ENCODE results near the gene DHRS4.
"Not testable (repeated sequence)": the region's sequence is repeated elsewhere in the genome, so short reads cannot be mapped to it uniquely, and the experiment has no call there.

The DHRS4 gene

DNA sequence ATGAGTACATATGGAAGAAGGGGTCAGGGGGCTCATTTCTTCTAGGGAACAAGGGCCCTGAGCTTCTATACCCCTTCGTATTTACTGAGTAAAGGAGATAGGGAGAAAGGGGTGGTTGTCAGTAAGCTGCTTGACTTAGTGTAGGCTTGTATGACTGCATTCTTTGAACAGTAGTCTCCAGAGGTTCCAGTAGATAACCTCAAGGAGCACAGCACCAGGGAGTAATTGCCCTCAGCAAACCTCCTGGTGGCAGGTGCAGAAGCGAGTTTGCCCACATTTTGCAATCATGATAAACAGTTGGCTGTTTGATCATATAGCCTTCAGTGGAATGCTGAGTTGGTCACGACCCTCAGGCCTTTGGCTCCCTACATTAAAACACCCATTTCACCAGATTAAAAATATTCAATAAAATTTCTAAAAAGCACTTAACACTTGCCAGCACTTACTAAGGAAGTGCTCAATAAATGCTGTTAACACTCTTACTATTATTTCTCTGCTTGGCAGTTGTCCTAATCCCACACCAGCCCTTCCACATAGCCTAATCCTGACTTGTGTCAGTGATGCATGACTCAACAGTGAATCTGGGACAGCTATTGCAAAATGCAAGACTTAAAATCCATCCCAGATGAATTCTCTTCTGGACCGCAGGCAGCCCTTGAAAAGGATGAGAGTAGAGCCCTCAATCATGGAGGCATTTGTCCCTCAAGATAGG lies 31.5 kb downstream of the DHRS4 start:
- peak; percentile 85 for DNase-seq (ENCODE audit: low spot score)

DNA sequence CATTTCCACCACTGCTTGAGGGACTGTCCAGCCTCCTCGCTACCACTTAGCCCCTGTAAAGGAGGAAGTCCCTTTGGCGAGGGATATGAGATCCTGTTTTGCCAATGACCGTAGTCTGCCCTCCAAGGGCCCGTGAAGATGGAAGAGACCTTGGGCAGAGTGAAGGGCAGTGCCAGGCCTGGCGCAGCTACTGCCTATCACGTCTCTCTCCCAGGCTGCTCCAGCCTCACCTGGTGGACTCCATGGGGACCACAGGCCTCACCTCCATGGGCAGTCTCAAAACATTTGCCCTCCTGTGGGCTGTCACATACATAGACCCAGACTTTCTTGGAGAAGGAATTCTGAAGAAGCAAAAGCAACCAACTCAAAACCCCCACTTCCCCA lies 34.6 kb downstream of the DHRS4 start:
- DNase-seq (ENCODE audit: low spot score) = not testable (repeated sequence)

DNA sequence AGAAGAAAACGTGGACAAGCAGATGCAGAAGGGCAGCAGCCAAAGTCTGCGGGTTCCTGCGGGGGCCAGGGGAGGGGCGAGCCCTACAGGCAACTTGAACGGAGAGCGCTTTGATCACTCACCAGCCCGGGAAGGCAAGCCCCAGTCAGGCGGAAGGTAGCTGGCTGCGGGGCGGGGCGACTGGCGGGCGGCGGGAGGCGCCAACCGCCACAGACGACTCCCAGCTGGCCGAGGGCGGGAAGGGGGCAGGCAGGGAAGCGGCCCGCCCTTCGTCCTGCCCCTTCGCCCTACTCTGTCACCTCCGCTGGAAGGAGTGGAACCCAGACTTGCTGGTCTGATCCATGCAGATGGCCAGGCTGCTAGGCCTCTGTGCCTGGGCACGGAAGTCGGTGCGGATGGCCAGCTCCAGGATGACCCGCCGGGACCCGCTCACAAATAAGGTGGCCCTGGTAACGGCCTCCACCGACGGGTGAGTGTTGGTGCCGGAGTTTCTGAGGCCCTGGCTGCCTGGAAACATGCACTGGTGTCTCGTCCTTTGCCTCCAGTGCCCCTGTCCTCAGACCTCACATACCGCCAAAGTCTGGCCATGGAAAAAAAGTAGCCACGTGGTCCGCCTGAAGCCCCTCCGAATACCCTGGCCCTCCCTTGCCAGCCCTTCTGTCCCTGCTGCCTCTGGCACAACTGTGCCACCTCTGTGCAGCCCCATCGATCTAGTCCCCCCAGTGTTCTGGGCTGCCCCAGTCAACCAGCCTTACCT lies 35.2 kb downstream of the DHRS4 start, which contains the start of gene DHRS4L2:
Gene DHRS4L2 (plus strand): TSS at position 323 of the 757 bp plus-strand sequence. CDS start 19 bp downstream, at position 342.
- DNase-seq (ENCODE audit: low spot score) = peak; percentile 84

DNA sequence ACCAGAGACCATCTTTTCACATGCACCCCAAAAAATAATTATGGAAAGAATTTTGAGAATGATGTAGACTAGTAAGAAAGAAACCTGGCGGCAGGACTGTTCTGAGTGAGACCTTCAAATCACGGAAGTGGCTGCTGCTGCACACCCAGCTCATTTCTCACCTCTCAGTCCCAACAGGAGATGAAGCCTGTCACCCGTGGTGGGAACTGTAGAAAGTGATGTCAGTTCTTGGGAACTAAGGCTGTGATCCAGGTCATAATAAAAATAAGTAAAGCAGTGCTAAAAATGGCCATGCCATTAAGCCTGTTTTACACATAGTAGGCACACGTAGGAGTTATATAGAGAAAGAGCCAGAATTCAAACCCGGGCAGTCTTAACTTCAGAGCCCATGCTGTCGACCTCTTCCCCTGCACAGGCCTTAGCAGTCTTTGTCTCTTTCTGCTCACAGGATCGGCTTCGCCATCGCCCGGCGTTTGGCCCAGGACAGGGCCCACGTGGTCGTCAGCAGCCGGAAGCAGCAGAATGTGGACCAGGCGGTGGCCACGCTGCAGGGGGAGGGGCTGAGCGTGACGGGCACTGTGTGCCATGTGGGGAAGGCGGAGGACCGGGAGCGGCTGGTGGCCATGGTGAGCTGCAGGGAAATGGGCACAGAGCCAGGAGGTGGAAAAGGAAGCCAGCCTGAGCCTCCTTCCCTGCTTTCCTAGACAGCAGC lies 36.3 kb downstream of the DHRS4 start:
- not testable (repeated sequence) for DNase-seq (ENCODE audit: low spot score)

DNA sequence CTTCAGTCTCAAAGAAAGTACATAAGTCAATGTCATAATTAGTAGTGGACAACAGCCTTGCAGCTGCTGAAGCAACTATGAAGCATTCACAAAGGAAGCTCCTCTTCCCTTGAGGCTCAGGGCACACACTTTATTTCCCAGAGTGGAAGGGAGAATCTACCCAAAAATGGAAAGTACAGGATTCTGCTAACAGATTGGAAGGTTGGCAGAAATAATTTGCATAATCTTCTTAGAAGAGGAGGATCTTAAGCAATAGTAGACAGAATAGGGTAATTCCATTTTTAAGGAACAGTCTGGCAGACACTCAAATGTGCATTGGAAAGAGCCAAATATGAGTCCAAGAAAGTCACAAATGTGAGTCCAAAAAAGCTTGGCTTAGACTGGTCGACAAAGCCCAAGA lies 37.4 kb downstream of the DHRS4 start:
- not testable (repeated sequence) for DNase-seq (ENCODE audit: low spot score)

DNA sequence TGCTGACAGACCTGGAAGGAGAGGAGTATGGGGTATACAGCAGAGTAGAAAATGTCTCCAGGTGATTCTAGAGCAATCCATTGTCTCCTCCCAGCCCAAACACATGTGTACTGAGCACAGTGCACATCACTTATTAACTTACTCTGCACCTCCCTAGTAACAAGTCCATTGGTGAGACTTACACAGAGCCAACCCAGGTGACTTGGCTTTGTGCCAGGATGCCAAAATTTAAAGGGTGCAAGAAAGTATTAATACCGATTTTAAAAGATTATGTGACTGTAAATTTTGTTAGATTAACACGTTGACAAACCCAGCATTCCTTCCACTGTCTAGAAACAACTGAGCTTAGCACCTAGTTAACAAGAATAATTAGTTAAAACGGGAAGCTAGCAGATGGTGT lies 39.5 kb downstream of the DHRS4 start:
- DNase-seq (ENCODE audit: low spot score) = not testable (repeated sequence)

DNA sequence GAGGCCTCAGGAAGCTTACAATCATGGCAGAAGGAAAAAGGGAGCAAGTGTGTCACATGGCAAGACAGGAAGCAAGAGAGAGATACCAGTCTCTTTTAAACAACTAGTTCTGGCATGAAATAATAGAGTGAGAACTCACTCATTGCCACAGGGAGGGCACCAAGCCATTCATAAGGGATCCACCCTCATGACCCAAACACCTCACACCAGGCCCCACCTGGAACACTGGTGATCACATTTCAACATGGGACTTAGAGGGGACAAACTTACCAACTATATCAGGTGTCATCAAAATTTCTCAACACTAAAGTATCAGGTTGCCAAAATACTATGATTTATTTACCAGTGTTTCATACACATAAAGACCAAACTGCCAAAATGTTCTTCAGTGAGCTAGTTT lies 42.4 kb downstream of the DHRS4 start:
- not testable (repeated sequence) for DNase-seq (ENCODE audit: low spot score)

DNA sequence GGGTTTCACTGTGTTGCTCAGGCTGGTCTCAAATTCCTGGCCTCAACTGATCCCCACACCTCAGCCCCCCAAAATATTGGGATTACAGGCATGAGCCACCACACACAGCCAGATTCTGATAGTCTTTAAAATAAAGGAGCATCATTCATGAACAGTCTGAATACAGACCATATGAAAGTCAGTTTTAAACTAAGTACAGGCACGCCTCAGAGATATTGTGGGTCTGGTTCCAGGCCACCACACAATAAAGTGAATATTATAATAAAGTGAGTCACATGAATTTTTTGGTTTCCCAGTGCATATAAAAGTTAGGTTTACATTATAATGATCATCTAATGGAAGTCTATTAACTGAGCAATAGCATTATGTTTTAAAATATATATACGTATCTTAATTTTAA lies 43.3 kb downstream of the DHRS4 start:
- not testable (repeated sequence) for DNase-seq (ENCODE audit: low spot score)

DNA sequence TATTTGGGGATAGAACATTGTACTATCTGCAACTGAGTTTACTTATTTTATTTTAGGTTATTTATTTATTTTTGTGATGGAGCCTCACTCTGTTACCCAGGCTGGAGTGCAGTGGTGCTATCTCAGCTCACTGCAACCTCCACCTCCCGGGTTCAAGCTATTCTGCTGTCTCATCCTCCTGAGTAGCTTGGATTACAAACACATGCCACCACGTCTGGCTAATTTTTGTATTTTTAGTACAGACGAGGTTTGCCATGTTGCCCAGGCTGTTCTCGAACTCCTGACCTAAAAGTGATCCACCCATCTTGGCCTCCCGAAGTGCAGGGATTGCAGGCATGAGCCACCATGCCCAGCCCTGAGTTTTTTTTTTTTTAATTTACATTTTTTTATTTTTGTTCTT lies 46.1 kb downstream of the DHRS4 start:
- DNase-seq (ENCODE audit: low spot score) = not testable (repeated sequence)

DNA sequence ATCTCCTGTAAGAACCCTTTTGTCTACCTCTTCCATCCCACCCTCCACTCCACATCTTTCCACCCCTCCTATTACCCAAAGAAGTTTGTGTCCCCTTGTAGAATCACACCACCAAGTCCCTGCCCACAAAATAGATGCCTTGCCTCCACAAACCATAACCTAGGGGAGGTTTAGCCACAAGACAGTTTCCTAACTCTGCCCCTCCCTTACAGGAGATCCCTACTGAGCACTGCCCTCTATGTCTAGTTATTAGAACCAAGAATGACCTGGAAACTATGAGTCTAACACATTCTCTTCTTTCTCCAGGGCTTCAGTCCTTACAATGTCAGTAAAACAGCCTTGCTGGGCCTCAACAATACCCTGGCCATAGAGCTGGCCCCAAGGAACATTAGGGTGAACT lies 47.5 kb downstream of the DHRS4 start:
- not testable (repeated sequence) for DNase-seq (ENCODE audit: low spot score)

DNA sequence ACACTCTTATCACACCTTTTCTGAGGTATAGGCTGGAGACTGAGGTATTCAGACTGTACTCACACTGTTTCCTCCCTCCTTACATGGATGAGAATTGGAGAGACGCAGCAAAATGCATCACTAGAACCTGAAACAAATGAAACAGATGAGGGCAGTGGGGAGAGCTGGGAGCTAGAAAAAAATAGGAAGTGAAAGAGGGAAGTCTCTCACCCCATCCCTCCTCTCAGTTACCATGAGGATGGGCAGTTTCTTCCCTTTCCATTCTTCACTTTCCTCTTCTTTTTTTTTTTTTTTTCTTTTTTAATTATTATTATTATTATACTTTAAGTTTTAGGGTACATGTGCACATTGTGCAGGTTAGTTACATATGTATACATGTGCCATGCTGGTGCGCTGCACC lies 48.1 kb downstream of the DHRS4 start:
- DNase-seq (ENCODE audit: low spot score) = not testable (repeated sequence)

DNA sequence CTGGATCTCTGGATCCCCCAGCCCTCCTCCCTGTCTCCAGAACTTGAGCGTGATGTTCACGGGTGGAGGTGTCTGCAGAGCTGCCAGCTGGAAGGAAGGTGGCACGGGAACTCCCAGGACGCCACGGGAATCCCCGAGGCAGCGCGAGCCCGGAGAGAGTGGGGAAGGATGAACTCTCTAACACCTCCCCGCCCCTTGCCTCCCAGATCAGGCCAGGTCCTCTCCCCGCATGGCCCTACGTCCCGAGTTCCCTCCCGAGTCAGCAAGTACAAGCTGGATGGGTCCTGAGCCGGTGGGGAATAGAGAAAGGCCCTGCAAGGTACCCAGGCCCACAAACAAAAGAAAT lies 52.9 kb downstream of the DHRS4 start:
- DNase-seq (ENCODE audit: low spot score) = not testable (repeated sequence)

DNA sequence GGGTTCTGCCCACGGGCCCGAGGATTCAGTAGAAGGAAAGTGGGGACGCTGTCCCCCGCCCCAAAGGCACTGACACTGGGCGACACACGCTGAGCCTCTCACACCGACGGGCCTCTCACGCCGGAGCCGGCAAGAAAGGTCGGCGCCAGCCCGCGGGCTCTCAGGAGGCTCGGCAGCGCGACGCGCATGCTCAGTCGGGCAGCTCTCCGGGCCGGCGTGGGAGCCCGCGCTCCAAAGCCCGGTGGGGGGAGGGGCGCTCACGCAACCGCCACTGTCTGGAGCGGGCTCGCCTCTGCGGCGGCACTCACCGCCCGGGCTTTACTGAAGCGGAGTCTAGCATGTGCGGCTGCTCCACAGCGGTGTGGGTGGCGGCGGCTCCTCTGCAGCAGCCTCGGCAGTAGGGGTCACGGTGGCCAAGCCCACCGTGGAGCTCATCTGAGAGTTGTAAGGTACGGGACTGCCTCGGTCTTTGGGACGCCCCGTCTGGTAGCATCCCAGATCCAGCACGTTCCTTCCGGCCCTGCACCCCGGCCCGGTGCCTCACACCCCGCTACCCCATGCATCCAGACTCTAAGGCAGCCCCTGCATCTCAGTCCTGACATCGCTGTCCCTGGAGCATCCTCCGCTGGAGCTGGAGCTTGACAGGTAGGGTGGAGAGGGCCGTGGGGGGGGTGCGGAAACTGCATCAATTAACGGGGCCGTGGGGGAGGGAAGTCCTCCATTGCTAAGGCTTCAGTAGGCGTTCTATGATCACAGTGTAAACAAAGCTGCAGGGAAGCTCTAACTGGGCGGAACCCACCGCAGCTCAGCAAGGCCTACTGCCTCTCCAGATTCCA lies 53.5 kb downstream of the DHRS4 start:
- DNase-seq (ENCODE audit: low spot score) = not testable (repeated sequence)

DNA sequence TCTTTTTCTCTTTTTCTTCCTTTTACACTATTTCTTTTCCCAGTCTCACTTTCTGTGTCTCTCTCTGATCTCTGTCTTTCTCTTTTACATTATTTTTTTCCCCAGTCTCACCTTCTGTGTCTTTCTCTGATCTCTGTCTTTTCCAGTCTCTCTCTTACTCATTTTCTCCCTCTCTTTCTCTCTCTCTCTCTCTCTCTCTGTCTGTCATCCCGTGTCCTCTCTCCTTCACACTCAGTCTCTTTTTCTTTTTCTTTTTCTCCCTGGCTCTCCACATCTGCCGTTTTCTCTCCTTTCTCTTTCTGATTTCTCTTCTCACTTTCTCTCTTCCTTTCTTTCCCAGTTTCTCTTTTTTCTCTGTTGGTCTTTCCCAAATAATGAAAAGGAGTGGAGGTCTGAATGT lies 57.5 kb downstream of the DHRS4 start:
- no peak for DNase-seq (ENCODE audit: low spot score)

DNA sequence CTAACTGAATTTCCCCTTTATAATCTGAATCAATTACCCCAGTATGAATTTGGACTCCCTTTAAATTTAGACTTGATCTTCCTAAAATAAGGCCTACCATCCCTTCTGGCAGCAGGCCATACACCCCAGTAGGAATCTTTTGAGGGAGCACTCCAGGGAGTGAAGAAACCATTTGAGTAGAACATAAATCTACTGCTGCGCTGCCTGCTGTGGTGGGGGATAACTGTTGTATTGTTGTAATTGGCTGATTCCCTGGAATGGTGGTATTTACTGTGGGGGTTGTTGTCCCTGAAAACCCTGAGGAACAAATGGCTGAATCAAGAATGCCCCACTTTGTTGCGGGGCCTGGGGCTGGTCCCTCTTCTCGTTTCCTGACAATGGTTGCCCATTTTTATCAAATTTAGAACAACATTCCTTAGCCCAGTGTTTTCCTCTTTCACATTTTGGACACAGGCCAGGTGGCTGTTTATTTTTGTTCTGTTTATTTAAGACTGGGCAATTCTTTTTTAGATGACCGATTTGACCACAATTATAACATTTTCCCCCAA lies 59.2 kb downstream of the DHRS4 start:
- DNase-seq (ENCODE audit: low spot score) = not testable (repeated sequence)

DNA sequence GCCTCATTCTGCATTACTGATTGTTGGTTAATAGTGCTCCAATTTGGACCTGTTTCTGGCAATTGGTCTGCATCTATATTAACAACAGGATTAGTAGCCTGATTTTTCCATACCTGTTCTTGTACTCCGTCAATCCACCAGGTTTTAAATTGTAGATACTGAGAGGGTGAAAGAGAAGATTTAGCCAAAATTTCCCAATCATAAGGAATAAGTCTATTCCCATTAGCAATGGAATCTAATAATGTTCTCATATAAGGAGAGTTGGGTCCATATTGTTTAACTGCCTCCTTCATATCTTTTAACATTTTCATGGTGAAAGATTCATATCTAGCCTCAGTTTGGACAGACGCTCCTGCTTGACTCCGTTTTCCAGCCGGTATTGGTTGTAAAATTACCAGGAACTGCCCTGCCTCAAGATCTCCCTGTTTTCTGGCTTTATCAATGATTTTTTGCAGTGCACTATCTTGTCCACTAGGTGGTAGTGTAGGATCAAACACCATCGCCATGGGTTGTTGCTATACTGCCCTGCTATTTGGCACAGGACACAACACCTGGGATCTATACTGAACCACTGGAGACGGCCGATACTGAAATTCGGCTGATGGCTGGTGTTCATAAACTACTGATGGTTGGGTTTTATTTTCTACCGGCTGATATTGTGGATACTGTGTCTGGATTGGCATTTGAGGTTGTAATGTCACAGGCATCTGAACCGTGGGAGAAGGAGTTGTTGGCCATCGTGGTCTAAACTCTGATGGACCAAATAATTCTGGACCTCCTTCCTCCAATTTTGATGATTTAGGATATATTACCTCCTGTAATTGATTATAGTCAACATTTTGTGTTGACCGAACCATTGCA lies 60.3 kb downstream of the DHRS4 start:
- peak; percentile 70 for DNase-seq (ENCODE audit: low spot score)

DNA sequence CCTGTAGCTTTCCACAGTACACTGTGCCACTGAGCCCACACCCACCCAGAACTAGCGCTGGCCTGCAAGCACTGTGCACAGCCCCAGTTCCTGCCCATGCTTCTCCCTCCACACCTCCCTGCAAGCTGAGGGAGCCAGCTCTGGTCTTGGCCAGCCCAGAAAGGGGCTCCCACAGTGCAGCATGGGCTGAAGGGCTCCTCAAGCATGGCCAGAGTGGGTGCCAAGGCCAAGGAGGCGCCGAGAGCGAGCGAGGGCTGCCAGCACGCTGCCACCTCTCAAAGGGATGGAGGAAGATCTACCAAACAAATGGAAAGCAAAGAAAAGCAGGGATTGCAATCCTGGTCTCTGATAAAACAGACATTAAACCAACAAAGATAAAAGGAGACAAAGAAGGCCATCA lies 62.2 kb downstream of the DHRS4 start:
- DNase-seq (ENCODE audit: low spot score) = not testable (repeated sequence)

Data from GM03348 (cell line).